GM10248 (cell line): ENCODE results near the gene ZFP36.
A peak's percentile ranks its signal among the peaks of the same experiment; 100 is the strongest.
"Not testable (repeated sequence)": the region's sequence is repeated elsewhere in the genome, so short reads cannot be mapped to it uniquely, and the experiment has no call there.

Experiments
- CTCF ChIA-PET: fragments of 300-600 bp; sonication (Branson Sonifier 250); formaldehyde crosslinking; extraction: SDS; loops from one replicate; lab custom pipeline; 2021; ENCODE audit warnings: antibody characterized with exemption; lab: Yijun Ruan, JAX
- POLR2A ChIA-PET: fragments of 350-650 bp; sonication (Branson Sonifier 250); formaldehyde crosslinking; extraction: SDS; loops from one replicate; lab custom pipeline; 2020; ENCODE audit warnings: antibody characterized with exemption; lab: Yijun Ruan, JAX
- DNase-seq: peaks from one replicate; pipeline ENCODE4 v3.0.0; 2012; ENCODE audit errors: extremely low spot score
- TF ChIP-seq, protein P1 (sequence below): IDR thresholded peaks from 2 replicates; pipeline ENCODE4 v1.5.1; 2012; ENCODE audit warnings: mild to moderate bottlenecking, low read depth; ENCODE audit errors: extremely low read depth, missing control alignments, control extremely low read depth

Gene ZFP36

DNA sequence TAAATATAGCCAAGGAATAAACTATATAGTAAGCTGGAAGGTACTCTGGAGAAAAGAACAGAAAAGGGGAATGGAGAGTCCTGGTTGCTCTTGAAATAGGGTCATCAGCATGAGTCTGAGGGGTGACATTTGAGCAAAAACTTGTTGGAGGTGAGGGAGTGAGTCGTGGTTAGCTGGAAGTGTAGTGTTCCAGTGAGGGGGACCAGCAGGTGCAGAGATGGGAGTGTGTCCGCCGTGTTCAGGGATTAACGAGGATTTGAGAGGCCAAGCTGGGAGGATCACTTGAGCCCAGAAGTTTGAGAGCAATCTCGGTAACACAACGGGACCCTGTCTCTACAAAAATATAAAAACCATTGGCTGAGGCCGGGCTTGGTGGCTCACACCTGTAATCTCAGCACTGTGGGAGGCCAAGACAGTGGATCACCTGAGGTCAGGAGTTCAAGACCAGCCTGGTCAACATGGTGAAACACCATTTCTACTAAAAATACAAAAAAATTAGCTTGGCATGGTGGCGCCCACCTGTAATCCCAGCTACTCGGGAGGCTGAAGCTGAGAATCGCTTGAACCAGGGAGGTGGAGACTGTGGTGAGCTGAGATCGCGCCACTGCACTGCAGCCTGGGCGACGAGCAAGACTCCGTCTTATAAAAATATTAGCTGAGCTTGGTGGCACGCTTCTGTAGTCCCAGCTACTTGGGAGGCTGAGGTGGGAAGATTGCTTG lies 39.9 kb downstream of the ZFP36 start:
- TF ChIP-seq, protein P1, sequence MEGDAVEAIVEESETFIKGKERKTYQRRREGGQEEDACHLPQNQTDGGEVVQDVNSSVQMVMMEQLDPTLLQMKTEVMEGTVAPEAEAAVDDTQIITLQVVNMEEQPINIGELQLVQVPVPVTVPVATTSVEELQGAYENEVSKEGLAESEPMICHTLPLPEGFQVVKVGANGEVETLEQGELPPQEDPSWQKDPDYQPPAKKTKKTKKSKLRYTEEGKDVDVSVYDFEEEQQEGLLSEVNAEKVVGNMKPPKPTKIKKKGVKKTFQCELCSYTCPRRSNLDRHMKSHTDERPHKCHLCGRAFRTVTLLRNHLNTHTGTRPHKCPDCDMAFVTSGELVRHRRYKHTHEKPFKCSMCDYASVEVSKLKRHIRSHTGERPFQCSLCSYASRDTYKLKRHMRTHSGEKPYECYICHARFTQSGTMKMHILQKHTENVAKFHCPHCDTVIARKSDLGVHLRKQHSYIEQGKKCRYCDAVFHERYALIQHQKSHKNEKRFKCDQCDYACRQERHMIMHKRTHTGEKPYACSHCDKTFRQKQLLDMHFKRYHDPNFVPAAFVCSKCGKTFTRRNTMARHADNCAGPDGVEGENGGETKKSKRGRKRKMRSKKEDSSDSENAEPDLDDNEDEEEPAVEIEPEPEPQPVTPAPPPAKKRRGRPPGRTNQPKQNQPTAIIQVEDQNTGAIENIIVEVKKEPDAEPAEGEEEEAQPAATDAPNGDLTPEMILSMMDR = no peak
- ChIA-PET POLR2A (interaction anchor here (1.6 to 3.0 kb wide), 2 partner anchors 11 to 19 kb away, joined by 3 to 11 read pairs; partner anchors contain the start of gene RPS16), CTCF (interaction anchor here (0.9 to 3.8 kb wide), 6 partner anchors 9 to 87 kb away, joined by 3 to 22 read pairs (median 4); no protein-coding TSS in a partner anchor)
- DNase-seq = no peak

DNA sequence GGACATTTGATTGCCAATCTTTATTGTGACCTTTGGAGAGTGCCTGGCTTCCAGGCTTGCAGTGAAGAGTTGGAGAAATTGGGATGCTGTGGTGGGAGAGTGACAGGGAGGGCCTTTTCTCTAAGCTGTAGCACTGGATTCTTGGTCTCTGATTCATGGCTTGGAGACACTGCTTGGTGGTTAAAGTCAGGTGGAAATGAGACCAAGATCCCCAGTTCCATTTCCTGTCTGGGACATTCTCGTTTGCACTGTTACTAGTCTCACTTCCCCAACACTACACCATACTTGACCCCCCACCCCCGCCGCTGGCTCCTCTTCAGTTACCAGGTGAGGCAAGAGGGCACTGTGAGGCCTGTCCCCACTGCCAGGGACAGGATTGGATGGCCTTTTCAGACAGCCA lies 41.6 kb downstream of the ZFP36 start:
- peak; percentile 67 for DNase-seq
- ChIA-PET POLR2A (interaction anchor here (1.0 to 3.0 kb wide), 2 partner anchors 13 to 14 kb away, joined by 4 to 11 read pairs; partner anchors contain the start of gene RPS16), CTCF (interaction anchor here (3.8 kb wide), 1 partner anchor 26 kb away, joined by 22 read pairs; no protein-coding TSS in a partner anchor)
- TF ChIP-seq, protein P1 = no peak

DNA sequence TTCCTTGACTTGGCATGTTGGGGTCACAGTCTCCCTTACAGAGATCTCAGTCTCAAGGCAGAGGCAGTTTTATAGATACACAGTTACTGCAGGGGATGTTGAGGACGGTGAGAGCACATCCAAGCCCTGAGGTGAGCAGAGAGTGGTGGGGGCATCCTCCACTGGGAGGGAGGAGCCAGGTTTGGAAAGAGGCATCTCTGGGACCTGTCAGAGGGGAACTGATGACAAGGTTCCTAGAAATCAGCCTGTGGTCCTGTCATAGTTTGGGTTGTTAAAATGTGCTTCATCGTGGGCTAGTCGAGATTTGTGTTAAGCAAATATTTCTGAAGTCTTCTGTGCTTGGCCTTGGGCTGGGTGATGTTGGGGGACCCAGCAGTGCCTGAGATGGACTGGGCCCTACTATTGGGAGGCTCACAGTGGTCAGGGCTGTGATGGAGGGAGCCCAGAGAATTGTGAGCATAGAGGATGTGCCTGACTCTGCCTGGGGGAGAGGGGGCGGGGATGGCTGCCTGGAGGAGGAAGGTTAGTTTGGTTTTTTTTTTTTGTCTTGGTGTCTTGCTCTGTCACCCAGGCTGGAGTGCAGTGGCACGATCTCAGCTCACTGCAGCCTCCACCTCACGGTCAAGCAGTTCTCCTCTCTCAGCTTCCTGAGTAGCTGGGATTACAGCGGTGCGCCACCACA lies 42.6 kb downstream of the ZFP36 start:
- ChIA-PET POLR2A (interaction anchor here (0.5 to 3.0 kb wide), 4 partner anchors 12 to 18 kb away, joined by 3 to 11 read pairs (median 6); partner anchors contain the start of gene RPS16), CTCF (interaction anchor here (3.8 kb wide), 1 partner anchor 25 kb away, joined by 22 read pairs; no protein-coding TSS in a partner anchor)
- DNase-seq = no peak
- TF ChIP-seq, protein P1 = no peak

DNA sequence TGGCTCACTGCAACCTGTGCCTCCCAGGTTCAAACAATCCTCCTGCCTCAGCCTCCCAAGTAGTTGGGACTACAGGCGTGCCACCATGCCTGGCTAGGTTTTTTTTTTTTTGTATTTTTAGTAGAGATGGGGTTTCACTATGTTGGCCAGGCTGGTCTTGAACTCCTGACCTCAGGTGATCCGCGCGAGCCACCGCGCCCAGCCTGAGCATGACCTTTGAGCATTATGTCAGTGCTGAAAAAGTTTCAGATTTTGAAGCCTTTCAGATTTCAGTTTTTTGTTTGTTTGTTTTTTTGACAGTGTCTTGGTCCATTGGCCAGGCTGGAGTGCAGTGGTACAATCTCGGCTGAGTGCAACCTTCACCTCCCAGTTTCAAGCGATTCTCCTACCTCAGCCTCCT lies 44.6 kb downstream of the ZFP36 start:
- CTCF ChIA-PET, DNase-seq: not testable (repeated sequence)
- POLR2A ChIA-PET = interaction anchor here (1.7 kb wide), 1 partner anchor 10 kb away, joined by 9 read pairs; no protein-coding TSS in a partner anchor
